Kidney (tissue), 14 donors: ENCODE data around the gene LCNL1. TPM values are rescaled to one million over a fixed set of nuclear protein-coding genes. Genes with fewer than 3 reads are reported as not detected.
"Not testable (repeated sequence)": the region's sequence is repeated elsewhere in the genome, so short reads cannot be mapped to it uniquely, and the experiment has no call there.

Source experiments
- DNase-seq, 5 donors: peaks; one replicate each; pipeline ENCODE4 v3.0.0-alpha.2; 2013 to 2020
- FAIRE-seq: peaks from 2 replicates; lab custom pipeline; 2012; peaks lifted over from hg19 to GRCh38; lab: Jason Lieb, UNC
- H3K27ac ChIP-seq, 2 donors: one replicate each; pipeline ENCODE4 v1.7.0; 2013; ENCODE audit warnings: low read depth in 2 of 2, low read length in 2 of 2, inconsistent platforms in 1 of 2
- H3K27me3 ChIP-seq: one replicate; pipeline ENCODE4 v1.7.1; 2013; ENCODE audit warnings: low read length, inconsistent platforms; ENCODE audit not compliant: control insufficient read depth, insufficient read depth
- H3K36me3 ChIP-seq, 3 donors: one replicate each; pipeline versions ENCODE4 v1.7.0 to v1.7.1; 2013; ENCODE audit warnings: low read length in 3 of 3, control low read depth in 1 of 3, inconsistent platforms in 1 of 3; ENCODE audit not compliant: insufficient read depth in 3 of 3, control insufficient read depth in 2 of 3
- H3K4me1 ChIP-seq, 3 donors: one replicate each; pipeline versions ENCODE4 v1.7.0 to v1.7.1; 2013; ENCODE audit warnings: low read length in 3 of 3, inconsistent platforms in 1 of 3, low read depth in 1 of 3; ENCODE audit not compliant: control insufficient read depth in 2 of 3, insufficient read depth in 2 of 3
- H3K4me3 ChIP-seq, 3 donors: one replicate each; pipeline versions ENCODE4 v1.7.0 to v1.8.1; 2013; ENCODE audit warnings: low read length in 3 of 3, control low read depth in 1 of 3, inconsistent platforms in 1 of 3
- H3K9ac ChIP-seq, 3 donors: one replicate each; pipeline versions ENCODE4 v1.7.0 to v1.7.1; 2013; ENCODE audit warnings: low read length in 3 of 3, control low read depth in 1 of 3, inconsistent platforms in 1 of 3
- H3K9me3 ChIP-seq, 3 donors: one replicate each; pipeline versions ENCODE4 v1.7.0 to v1.7.1; 2013; ENCODE audit warnings: low read length in 3 of 3, control low read depth in 1 of 3, inconsistent platforms in 1 of 3; ENCODE audit not compliant: control insufficient read depth in 2 of 3, insufficient read depth in 1 of 3
- intact Hi-C: fragments of 100-400 bp; cut with DNase I; formaldehyde crosslinking; loops from one replicate; pipeline ENCODE4 v1.11.1; 2022
- polyA plus RNA-seq: library from polyadenylated mRNA; stranded (reverse); fragments of 350-450 nt; fragmentation: Illumina TruSeq; extraction: RNeasy Lipid Tissue Mini Kit (QIAGEN cat#74804); gene quantifications from one replicate; pipeline ENCODE4 v1.2.3, GENCODE V29; 2014; ENCODE audit warnings: low read depth, low replicate concordance; ENCODE audit not compliant: insufficient read depth
- total RNA-seq: library from RNA; stranded (reverse); fragmentation: NEBNext Ultra II Directional; extraction: Animal tissue kit (Norgen Biotek cat#: 25700); gene quantifications from one replicate; pipeline ENCODE4 v1.2.1, GENCODE V29; 2021
- TF ChIP-seq, protein P1 (sequence below): IDR thresholded peaks from 3 replicates; pipeline ENCODE4 v1.5.1; 2012; ENCODE audit warnings: mild to moderate bottlenecking, moderate library complexity, borderline replicate concordance; ENCODE audit not compliant: insufficient read depth; ENCODE audit errors: extremely low read depth
- donor health status: control.
- donor health status: control.
- donor health status: control.
- donor health status: control.
- donor health status: control.
- donor health status: DM: yes; HTN: yes; CAD: no.
- donor health status: Normal renal cell carcinoma (clear cell type).

LCNL1 gene
- total and polyA plus RNA-seq, 2 donors from 2014 or later = 0.54 to 1.4 TPM

DNA sequence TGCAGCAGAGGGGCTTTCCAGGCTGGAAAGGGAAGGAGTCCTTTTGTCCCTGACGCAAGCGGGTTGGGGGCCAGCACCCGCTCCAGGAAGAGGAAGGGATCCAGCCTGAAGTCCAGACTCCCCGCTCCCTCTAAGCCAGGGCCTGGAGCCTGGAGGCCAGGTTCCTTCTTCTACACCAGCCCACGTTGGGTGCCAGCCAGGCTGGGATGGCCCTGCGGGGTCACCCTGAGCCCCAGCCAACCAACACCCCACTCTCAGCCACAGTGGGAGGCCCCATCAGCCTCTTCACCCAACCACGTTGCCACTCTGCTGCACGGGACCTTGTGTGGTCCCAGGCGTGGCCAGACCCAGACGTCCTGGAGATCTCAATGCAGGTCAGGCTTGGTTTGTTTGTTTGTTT is 50.1 kb downstream of the LCNL1 start:
- peaks cover 0 to 20% (median 10%) of the 10 kb centered on the region in 3 donors for H3K4me1 ChIP-seq
- H3K27me3 ChIP-seq = no peaks in the 10 kb centered on the region
- H3K27ac ChIP-seq = no peak overlapping the region
- TF ChIP-seq, protein P1, sequence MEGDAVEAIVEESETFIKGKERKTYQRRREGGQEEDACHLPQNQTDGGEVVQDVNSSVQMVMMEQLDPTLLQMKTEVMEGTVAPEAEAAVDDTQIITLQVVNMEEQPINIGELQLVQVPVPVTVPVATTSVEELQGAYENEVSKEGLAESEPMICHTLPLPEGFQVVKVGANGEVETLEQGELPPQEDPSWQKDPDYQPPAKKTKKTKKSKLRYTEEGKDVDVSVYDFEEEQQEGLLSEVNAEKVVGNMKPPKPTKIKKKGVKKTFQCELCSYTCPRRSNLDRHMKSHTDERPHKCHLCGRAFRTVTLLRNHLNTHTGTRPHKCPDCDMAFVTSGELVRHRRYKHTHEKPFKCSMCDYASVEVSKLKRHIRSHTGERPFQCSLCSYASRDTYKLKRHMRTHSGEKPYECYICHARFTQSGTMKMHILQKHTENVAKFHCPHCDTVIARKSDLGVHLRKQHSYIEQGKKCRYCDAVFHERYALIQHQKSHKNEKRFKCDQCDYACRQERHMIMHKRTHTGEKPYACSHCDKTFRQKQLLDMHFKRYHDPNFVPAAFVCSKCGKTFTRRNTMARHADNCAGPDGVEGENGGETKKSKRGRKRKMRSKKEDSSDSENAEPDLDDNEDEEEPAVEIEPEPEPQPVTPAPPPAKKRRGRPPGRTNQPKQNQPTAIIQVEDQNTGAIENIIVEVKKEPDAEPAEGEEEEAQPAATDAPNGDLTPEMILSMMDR = no peak
- intact Hi-C loops = loop anchor here (10.0 kb wide), 1 partner anchor 248 kb away; no protein-coding TSS in a partner anchor
- DNase-seq = no peak
- H3K4me3 ChIP-seq = no peak overlapping the region
- H3K9ac ChIP-seq = no peak overlapping the region
- no peak for FAIRE-seq
- no peaks in the 10 kb centered on the region for H3K36me3 ChIP-seq
- no peaks in the 10 kb centered on the region for H3K9me3 ChIP-seq

GRCh38 chr9:137033481-137033880 is 50.7 kb downstream of the LCNL1 start:
- H3K4me1 ChIP-seq = peaks cover 0 to 18% (median 10%) of the 10 kb centered on the region in 3 donors
- H3K27ac ChIP-seq, H3K4me3 ChIP-seq, DNase-seq, H3K9me3 ChIP-seq, H3K36me3 ChIP-seq, H3K9ac ChIP-seq, H3K27me3 ChIP-seq, FAIRE-seq: not testable (repeated sequence)
- intact Hi-C loops = loop anchor here (10.0 kb wide), 1 partner anchor 249 kb away; no protein-coding TSS in a partner anchor

GRCh38 chr9:137034039-137034708 is 51.4 kb downstream of the LCNL1 start:
- Histone ChIP-seq H3K27ac (no peak overlapping the region), H3K4me3 (no peak overlapping the region), H3K27me3 (no peaks in the 10 kb centered on the region), H3K9me3 (no peaks in the 10 kb centered on the region), H3K9ac (no peak overlapping the region), H3K36me3 (no peaks in the 10 kb centered on the region), H3K4me1 (peaks cover 0 to 11% (median 3%) of the 10 kb centered on the region in 3 donors)
- intact Hi-C loops = loop anchor here (10.0 kb wide), 1 partner anchor 249 kb away; no protein-coding TSS in a partner anchor
- DNase-seq (no peak), FAIRE-seq (no peak)
- TF ChIP-seq, protein P1 = no peak

DNA sequence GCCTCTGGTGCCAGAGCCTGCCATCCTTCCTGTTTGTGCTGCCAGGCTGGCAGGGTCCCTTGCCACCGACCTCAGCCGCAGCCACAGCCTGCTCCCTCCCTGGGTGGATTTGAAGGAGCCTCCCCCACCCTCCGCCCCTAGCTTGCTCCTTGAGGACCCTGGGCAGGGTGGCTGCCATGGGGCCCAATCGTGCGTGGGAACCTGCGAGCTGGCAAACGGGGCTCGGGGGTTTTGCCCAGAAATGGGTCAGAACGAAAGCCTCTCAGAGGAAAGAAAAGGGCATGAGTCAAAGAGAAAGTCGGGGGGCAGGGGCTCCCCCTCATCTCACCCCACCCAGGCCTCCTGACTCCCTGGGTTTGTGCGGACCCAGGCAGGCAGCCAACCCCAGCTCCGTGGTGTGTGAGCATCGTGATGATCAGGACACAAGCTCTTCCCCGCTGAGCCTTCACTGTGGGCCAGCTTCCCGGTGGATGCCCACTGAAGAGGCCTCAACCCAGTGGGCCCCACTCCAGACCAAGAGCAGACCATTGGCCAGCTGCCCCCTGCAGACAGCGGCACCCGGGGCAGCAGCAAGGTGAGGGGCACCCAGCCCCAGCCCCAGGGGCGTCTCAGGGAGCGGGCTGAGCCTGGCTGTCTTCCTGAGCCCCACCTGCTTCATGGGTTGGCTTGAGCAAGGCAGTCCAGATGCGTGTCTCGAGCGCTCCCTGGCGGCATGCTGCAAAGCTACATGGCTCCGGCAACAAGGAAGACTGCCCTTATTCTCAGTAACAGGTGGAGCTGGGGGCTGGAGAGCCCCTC is 52.1 kb downstream of the LCNL1 start:
- DNase-seq = peak; percentile 88 to 94 (median 90)

More for the DNA sequence above, 52.1 kb downstream of the LCNL1 start:
- H3K4me1 ChIP-seq = peaks cover 0 to 5% (median 0%) of the 10 kb centered on the region in 3 donors
- intact Hi-C loops = loop anchor here (10.0 kb wide), 1 partner anchor 250 kb away; no protein-coding TSS in a partner anchor
- FAIRE-seq = no peak
- no peaks in the 10 kb centered on the region for H3K27me3 ChIP-seq
- no peaks in the 10 kb centered on the region for H3K36me3 ChIP-seq
- no peak overlapping the region for H3K27ac ChIP-seq
- H3K9me3 ChIP-seq = no peaks in the 10 kb centered on the region
- H3K4me3 ChIP-seq = no peak overlapping the region
- no peak overlapping the region for H3K9ac ChIP-seq
- TF ChIP-seq, protein P1 = peak; percentile 98
